SIG-M5 treated with dmso at 0.1 percent for 504 hours (cell line): ENCODE measurements around the gene AKAP13.

Source experiments
- DNase-seq: peaks from one replicate; lab custom pipeline; 2025; ENCODE audit not compliant: unreplicated experiment; lab: John Stamatoyannopoulos, UW

The AKAP13 gene

DNA sequence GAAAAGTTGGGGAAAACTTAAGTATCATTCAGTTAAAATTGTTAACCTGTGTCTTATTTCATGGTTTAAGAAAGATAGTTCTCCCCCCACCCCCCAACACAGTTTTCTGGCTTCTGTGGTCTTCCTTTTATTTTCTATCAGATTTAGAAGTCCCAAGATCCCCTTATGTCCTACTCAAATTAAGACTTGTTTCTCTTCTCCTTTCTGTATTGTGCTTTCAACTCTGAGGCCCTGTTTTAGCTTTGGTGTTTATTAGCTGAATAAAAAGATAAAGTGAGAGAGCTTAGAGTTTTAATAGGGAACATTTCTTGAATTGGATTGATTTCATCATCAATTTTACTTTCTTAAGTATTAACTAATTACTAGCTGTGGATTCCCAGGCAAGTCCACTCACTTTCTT lies 62.6 kb downstream of the AKAP13 start:
- no peak for DNase-seq

DNA sequence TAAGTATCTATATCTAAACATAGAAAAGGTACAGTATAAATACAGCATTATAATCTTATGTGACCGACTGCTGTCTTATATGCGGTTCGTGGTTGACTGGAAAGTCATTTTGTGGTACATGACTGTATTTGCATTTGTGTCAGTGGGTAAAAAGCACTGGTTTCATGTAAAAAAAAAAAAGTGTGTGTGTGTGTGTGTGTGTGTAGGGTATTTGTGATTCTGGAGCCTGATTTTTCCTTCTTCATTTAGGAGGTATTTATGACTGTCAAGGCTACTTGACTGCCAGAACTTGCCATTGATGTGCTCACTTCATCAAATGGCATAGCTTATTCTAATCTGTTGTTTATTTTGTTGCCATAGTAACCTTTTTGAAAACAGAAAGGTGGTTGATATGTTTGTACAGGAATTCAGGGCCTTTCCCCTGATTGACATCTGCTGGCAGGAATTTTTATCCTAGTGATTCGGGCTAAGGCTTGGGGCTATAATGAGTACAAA lies 63.2 kb downstream of the AKAP13 start:
- DNase-seq = peak; percentile 25

DNA sequence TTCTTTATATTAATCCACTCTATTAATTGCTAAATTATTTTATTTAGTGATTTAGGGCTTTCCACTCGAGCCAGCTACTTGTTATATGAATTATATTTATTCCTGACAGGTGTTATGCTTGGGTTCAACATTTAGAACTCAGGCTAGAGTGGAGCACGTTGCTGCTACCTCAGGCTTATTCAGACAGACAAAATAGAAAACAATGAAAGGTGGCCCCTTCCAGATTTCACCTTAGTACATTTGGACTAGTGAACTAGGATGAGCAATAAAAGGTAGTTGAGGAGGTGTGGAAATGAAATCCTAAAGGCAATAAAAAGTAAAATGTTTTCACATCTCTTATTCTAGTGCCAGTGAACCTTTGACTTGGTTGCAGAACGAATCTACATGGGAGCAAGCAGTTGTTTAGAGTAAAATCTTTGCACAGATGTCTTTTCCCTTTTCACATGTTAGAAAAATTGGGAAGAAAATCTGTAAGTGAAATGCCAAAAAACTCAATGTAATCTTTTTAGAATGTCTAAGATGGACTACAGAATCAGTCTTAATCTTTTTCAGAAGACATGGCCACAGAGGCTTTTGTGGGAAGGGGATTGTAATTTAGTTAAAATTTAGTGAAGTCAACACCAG lies 63.8 kb downstream of the AKAP13 start:
- DNase-seq = no peak

DNA sequence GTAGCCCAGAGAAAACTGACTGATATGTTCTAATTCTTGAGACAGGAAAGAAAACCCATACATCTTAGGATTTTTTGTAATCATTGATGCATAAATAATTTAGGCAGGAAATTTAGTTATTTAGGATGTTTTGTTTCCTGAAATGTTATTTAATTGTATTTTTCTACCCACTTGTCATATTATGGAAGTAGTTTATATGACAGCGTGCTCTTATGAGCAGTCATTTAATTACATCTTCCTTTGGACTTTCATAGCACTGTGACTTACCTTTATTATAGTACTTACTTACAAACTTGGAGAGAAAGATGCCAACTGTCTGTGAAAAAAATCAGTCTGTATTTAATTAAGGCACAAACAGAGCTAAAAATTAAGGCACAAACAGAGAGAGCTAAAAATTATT lies 65.0 kb downstream of the AKAP13 start:
- DNase-seq = no peak

DNA sequence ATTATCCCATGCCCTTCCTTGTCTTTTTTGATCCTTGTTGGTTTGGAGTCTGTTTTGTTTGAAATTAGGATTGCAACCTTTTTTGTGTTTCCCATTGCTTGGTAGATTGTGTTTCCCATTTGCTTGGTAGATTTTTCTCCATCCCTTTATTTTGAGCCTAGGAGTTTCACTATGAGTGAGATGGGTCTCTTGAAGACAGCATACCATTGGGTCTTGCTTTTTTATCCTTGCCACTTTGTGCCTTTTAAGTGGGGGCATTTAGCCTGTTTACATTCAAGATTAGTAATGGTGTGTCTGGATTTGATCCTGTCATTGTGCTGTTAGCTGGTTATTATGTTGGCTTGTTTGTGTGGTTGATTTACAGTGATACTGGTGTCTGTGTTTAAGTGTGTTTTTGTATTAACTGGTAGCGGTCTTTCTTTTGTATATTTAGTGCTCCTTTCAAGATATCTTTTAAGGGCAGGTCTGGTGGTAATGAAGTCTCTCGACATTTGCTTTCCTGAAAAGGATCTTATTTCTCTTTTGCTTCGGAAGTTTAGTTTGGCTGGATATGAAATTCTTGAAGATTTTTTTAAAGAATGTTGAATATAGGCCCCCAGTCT lies 70.8 kb downstream of the AKAP13 start:
- no peak for DNase-seq

DNA sequence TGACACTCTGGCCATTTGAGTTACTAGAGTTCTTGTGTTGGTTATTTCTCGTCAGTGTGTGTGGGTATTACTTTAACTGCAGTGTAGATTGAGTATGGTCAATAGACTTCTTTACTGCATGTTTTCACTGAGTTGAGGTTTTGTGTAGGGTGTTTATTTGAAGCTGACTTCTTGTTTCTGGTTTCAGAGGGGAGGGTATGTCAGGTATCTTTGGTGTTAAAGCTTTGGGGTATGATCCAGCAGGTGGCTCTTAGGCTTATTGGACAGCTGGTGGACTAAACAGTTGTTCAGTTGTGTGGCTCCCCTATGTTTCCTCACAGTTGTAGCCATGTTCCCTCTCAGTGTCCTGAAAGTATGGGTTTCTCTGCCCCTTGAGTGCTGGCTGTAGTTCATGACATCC lies 72.0 kb downstream of the AKAP13 start:
- no peak for DNase-seq

DNA sequence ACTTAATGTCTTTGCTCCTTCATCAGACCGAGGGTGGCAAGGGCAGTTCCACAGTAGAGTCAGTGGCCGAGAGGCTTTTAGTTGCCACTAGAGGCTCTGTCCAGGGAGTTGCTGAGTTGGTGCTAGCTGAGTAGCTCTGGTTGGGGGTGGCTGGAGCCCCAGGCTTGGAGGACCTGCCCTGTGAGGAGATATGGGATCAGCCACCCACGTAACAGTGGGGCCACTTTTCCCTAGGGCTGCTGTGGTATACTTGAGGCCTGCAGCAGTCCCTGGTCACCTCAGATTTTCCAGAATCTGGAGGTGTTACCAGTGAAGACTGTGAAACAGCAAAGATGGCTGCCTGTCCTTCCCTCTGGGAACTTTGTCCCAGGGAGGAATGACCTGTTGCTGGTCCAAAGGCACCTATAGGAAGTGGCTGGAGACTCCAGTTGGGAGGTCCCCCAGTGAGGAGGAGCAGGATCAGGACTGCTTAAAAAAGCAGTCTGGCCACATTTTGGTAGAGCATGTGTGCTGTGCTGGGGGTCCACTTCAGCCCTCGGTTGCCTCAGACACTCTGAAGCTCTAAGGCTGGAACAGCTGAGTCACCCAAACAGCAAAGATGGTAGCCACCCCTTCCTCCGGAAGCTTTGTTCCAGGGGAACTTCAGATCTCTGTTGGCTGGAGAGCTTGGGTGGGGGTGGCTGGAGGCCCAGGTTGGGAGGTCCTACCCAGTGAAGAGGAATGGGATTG lies 72.9 kb downstream of the AKAP13 start:
- no peak for DNase-seq

DNA sequence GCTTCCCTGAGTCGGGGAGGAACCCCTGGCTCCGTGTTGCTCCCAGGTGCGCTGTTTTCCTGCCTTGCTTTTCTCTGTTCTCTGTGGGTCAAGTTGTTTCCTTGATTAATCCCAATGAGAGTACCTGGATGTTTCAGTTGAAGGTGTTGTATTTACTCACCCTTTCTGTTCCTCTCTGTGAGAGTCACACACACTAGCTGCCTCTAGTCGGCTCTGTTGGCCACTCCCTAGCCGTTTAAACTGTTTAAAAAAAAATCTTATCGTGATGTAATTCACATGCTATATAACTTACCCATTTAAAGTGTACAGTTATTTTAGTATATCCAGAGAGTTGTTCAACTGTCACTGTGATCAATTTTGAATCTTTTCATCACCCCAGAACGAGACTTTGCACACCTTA lies 74.0 kb downstream of the AKAP13 start:
- DNase-seq = no peak

DNA sequence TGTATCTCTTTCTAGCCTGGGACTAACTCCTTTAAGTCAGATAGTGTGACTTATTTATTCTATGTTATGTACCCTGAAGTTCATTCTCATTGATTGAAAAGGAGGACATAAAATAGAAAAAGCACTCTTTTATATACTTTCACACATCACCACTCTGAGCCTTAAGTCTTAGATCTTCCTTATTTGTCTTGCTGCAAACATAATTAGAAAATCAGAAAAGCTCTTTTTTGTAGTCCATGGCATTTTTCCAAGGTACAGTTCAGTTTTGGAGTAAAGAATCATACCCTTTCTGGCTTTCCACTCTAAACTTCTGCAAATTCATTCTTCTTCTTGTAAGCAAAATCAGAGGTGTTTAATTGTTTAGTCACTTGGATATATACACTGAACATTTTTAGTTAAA lies 75.5 kb downstream of the AKAP13 start:
- no peak for DNase-seq

DNA sequence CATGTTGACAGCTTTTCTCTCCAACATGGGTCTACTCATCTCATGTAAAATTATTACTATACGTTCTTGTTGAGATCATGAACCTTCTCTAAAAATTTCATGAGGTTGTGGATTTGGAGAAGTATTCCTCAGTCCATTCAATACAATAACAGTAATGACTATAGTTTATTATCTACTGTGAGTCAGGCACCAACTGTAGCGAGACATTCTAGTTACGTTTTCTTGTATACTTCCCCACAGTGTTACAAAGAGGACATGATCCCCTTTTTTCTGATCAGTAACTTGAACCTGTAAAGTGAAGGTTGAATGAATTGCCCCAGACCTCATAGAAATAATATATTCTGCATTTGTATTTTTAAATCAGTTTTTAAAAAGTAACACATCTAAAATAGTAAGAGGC lies 76.4 kb downstream of the AKAP13 start:
- no peak for DNase-seq

DNA sequence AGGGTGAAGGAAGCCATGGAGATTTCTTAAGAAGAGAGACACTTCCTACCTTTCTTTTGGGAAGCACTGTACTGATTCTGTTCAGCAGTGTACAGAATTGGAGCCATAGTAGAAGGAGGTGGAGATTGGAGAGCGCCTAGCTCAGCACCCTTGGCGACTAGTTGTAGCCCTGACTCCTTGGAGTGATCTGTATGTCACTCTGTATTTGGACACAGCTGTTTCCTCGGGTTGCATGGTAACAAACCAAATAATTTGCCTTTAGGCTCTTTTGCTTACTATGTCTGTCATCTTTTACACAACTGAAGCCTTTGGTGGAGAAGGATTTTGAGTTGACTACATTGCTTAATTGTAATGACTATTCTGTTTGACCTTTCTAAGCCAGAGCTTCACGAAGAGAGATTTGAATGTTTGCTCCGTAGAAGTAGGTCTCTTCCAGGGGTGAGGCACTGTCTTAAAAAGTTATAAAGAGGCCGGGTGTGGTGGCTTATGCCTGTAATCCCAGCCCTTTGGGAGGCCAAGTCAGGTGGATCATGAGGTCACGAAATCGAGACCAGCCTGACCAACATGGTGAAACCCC lies 77.1 kb downstream of the AKAP13 start:
- DNase-seq = no peak

DNA sequence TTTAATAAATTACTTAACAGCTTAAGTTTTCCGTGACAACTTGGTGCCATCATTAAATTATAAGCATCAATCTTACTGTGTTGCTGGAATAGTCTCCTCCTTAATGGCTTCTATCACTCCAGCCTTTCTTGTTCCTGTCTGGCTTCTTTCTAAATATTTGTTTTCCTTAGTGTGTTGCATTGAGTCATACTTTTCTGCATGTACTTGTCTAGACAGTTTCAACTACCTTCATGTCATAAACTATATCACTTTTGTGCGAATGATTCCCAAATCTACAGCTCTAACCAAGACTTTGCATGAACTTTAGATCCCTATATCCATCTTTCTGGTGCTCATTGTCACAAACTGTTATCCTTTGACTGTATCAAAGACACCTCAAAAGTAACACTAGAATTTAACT lies 78.4 kb downstream of the AKAP13 start:
- no peak for DNase-seq

DNA sequence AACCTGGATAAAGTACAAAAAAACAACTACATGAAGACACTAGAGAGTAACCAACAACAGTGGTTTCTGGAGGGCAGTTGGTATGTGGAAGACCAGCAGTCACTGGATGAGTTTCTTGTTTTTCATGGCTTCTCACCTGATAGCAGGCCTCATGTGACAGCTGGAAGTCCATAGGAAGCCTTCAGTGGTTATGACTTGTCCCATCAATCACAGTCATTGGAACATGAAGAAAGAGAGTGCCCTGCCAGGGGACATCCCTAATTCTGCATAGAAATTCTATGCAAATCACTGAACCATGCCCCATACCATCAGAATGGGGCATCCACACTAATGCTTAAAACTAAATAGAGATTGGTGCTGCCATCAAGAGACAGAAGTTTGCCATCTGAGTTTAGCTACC lies 81.6 kb downstream of the AKAP13 start:
- no peak for DNase-seq

DNA sequence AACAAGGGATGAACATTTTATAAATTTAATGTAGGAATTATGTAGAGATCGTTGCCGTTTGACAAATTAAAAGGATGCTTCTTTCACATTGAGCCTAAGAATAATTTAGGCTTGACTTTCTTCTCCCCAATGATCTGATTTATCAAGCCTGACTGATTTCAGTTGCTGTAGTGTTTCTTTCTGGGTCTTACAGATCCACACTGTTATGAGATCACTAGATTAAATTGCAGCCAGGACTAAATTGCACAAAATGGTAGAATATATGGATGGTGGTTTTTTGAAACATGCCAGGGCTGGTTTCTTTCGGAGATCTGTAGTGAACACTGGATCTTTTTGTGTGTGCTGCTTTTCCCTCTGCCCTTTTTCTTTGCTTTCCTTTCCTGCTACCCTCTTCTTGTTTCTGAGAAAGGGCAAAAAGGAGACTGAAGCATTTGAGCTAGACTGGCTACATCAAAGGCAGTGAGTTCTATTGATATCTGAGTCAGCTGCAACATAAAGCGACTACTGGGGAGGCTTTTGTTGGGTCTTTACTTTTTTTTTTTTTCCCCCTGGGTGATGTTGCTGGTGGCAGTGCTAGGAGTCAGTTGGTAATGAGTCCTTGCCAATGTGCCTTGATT lies 83.0 kb downstream of the AKAP13 start:
- DNase-seq = no peak

DNA sequence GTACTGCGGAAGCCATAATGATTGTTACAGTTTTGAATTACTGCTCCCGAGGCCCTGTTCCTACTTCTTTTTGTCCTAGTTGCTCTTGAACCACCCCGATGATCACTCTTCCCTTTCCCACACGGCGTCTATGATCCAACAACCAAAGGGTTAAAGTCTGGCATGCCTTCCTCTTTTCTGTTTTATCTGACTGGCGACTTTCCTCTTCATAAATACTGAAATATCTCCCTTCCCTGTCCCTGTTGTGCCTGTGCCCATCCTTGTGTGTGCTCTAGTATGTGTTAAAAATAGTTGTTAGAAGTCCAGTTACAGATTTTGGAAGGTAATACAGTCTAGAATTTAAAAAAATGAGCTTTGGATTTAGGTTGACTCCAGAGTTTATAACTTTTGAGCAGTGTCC lies 83.6 kb downstream of the AKAP13 start:
- DNase-seq = no peak

DNA sequence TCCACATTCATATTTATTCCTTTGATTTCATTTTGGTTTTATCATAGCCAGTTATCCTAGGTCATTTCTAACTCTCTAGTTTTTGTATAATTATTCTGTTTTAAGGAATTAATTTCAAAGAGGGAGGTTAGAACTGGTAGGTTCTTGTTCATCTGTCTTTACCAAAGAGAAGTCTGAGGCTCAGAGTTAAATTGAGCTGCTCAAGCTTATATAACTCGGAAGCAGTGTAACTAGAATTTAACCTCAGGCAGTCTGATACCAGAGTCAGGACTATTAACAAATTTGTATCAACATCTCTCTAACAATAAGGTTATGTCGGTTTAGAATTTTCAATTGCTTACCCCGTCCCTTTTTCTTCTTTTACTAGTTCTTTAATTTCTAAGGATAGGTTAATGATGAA lies 84.1 kb downstream of the AKAP13 start:
- no peak for DNase-seq

DNA sequence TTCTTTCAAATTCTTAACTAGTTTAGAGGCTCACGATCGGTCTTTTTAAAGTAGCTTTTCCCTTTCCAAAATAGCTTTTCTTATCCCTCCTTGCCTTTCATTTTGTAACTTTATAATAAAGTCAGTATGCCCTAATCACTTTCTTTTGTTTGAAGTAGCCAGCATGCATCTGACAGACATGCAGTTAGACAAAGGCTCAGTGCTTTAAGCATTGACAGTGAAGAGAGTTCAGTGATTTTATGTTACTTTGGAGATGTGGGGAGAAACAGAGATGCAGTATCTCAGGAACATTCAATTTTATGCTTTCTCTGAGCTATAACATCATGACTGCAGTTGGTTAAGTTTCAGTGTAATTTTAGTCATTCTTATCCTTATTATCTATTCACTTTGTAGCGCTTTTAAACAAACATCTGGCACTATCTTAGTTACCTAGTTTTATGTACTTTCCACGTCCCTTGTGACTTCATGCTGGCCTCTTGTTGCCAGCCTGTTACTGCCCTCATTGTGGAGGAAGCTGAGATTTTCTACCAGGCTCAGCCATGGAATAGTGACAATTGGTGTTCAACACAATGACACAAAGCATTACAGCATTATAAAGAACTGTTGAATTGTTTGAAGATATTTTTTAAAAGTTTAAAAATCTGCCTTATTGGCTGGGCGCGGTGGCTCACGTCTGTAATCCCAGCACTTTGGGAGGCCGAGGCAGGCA lies 90.3 kb downstream of the AKAP13 start:
- DNase-seq = no peak

DNA sequence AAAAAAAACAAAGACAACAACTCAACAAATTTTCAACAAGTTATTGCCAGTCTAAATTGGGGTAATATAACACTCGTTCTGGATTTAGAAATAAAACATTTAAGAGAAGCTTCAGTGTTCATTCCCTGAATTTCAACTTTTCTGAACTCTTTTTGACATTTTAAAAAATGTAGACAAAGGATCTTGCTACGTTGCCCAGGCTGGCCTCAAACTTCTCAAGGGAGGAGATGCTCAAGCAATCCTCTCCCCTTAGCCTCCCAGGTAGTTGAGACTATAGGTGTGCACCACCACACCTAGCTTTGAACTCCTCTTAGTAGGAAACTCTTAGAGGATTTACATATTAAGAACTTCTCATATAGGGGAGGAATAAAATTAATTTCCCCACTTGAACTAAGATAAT lies 91.9 kb downstream of the AKAP13 start:
- no peak for DNase-seq

DNA sequence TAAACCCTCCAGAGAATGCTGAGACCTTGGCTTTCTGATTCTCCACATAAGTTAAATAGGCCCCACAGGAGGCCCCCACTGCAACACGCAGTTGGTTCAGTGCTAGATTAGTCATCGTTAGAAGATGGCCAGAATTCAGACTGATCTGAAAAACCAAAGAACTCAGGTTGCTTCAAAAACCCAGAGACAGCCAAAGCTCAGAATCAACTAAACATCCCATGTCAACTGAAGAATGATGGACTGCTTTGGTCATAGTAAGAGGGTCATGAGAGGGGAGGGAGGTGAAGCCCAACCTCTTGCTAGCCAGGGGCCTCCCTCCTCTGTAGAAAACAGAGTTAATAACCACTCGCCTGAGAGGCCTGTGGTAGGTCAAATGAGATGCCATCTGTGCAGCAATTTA lies 93.1 kb downstream of the AKAP13 start:
- DNase-seq = no peak

DNA sequence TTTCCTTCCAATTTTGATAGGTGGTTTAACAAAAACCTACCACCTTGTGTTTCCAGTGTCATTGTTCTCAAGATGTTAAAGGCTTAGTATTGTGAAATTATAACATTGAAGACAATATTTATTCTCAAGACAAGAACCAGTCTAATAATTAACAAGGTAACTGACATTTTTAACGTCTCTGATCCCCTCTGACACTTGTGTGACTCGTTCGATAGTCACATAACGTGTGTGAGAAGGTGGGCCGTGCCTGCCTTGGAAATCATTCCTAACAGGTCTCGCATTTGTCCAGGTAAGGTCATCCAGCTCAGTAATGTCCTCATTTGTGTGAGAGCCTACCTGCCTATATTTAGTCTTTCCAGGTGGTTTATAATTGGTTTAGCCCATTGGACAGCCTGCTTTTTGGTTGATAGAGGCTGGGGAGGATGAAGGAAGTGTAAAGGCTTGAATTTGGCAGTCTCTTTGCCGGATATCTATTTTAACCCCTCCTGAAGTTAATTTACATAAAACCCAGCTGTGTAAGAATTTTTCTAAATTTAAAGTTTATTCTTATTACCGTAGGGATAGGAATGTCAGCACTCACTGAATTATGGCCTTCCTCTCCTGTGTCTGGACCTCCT lies 94.4 kb downstream of the AKAP13 start:
- no peak for DNase-seq

DNA sequence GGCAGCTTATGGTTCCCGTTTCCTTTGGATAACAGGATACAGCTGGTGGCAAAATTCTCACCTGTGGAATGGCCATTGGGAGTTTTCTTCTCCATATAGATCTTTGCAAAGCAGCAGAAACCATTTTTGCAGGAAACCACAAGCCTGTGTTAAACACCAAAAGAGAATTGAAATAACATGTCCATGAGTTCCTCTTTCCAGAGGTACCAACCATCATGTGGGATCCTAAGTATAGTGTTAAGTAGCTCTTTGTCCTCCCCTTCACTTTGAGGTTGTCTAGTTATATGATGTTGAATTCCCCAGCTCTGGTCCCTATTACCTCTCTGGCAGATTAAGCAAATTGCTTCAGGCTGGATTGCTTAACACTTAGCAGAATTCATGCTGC lies 94.9 kb downstream of the AKAP13 start:
- DNase-seq = peak; percentile 84
